ENCODE results near the gene EVPLL. TPM values are rescaled to one million over a fixed set of nuclear protein-coding genes. Genes with fewer than 3 reads are reported as not detected.

Gene EVPLL
- total RNA-seq, 1 experiment from 2014 or later = not detected

GRCh38 chr17:18364166-18364565 is 13.4 kb upstream of the EVPLL start:
- H3K27ac ChIP-seq (ENCODE audit: low read length) = no peak overlapping the region
- BruUV-seq (replicated peaks) = no TSS peak
- in situ Hi-C loops (cut with HindIII; ENCODE audit: low pct_unique_long_range_greater_than_20kb, low sequenced_read_pairs) = no loop called here
- peaks cover 7% of the 10 kb centered on the region; the same call in 1 of the 2 replicates for H3K4me1 ChIP-seq (ENCODE audit: control insufficient read depth, insufficient read depth, low read length)
- POLR2A ChIA-PET = no interaction called here
- CTCF ChIA-PET = no interaction called here
- no peaks in the 10 kb centered on the region for H3K36me3 ChIP-seq (ENCODE audit: control insufficient read depth, insufficient read depth, low read length)
- TF ChIP-seq TCF7L2 (IDR thresholded peaks at IDR 0.05; ENCODE audit: low read depth, low read length) (no peak), SIN3A (IDR thresholded peaks at IDR 0.05; ENCODE audit: borderline replicate concordance, insufficient read depth, low read depth, low read length) (no peak), REST (IDR thresholded peaks at IDR 0.05; ENCODE audit: insufficient read depth in 1 of 2, low read depth in 2 of 2, low read length in 1 of 2) (no peak), POLR2AphosphoS5 (IDR thresholded peaks at IDR 0.05; ENCODE audit: low read depth, low read length) (no peak), CTCF (IDR thresholded peaks at IDR 0.05) (no peak)
- DNase-seq (ENCODE audit: low read depth, low spot score) (no peak), ATAC-seq (no peak)
- H3K4me3 ChIP-seq (ENCODE audit: low read depth in 2 of 2, low read length in 2 of 2) = no peak overlapping the region; a peak in 1 of 4 replicates
- no peaks in the 10 kb centered on the region for H3K9me3 ChIP-seq (ENCODE audit: control insufficient read depth, insufficient read depth, low read depth, low read length)
- intact Hi-C loops (cut with micrococcal nuclease; ENCODE audit: unreplicated experiment) = no loop called here
- no peaks in the 10 kb centered on the region for H3K27me3 ChIP-seq (ENCODE audit: control insufficient read depth, insufficient read depth, low read length)

- intact Hi-C loops (cut with micrococcal nuclease; ENCODE audit: unreplicated experiment) = no loop called here
- no TSS peak for BruUV-seq (replicated peaks)
- H3K4me1 ChIP-seq (ENCODE audit: control insufficient read depth, insufficient read depth, low read length) = no peaks in the 10 kb centered on the region
- TF ChIP-seq CTCF (IDR thresholded peaks at IDR 0.05) (no peak), REST (IDR thresholded peaks at IDR 0.05; ENCODE audit: insufficient read depth in 1 of 2, low read depth in 2 of 2, low read length in 1 of 2) (no peak), TCF7L2 (IDR thresholded peaks at IDR 0.05; ENCODE audit: low read depth, low read length) (no peak), SIN3A (IDR thresholded peaks at IDR 0.05; ENCODE audit: borderline replicate concordance, insufficient read depth, low read depth, low read length) (no peak), POLR2AphosphoS5 (IDR thresholded peaks at IDR 0.05; ENCODE audit: low read depth, low read length) (no peak)
- ATAC-seq (no peak), DNase-seq (ENCODE audit: low read depth, low spot score) (no peak)
- ChIA-PET CTCF (no interaction called here), POLR2A (no interaction called here)
- in situ Hi-C loops (cut with HindIII; ENCODE audit: low pct_unique_long_range_greater_than_20kb, low sequenced_read_pairs) = no loop called here
- no peak overlapping the region for H3K27ac ChIP-seq (ENCODE audit: low read length)
- H3K27me3 ChIP-seq (ENCODE audit: control insufficient read depth, insufficient read depth, low read length) = no peaks in the 10 kb centered on the region
- H3K36me3 ChIP-seq (ENCODE audit: control insufficient read depth, insufficient read depth, low read length) = no peaks in the 10 kb centered on the region
- H3K4me3 ChIP-seq (ENCODE audit: low read depth in 2 of 2, low read length in 2 of 2) = no peak overlapping the region
- no peaks in the 10 kb centered on the region for H3K9me3 ChIP-seq (ENCODE audit: control insufficient read depth, insufficient read depth, low read depth, low read length)
These were observed 8.6 kb upstream of the EVPLL start for GRCh38 chr17:18368946-18369345.

Data from Panc1 (cell line).